Amniotic stem cell (primary cell): ENCODE data around the gene GCNT2.
"Not testable (repeated sequence)": the region's sequence is repeated elsewhere in the genome, so short reads cannot be mapped to it uniquely, and the experiment has no call there.

Experiments
- DNase-seq: peaks from one replicate; lab custom pipeline; 2025; lab: John Stamatoyannopoulos, UW

Gene GCNT2

GRCh38 chr6:10612161-10612560 is 91.0 kb downstream of the GCNT2 start:
- no peak for DNase-seq

- DNase-seq: no peak
These were observed 91.9 kb downstream of the GCNT2 start for GRCh38 chr6:10613077-10613476.

GRCh38 chr6:10613723-10614122 is 92.6 kb downstream of the GCNT2 start:
- no peak for DNase-seq

GRCh38 chr6:10615675-10616074 is 94.5 kb downstream of the GCNT2 start:
- no peak for DNase-seq

- not testable (repeated sequence) for DNase-seq
These were observed 95.1 kb downstream of the GCNT2 start for GRCh38 chr6:10616266-10616665.

- no peak for DNase-seq
These were observed 96.0 kb downstream of the GCNT2 start for GRCh38 chr6:10617008-10617696.

- no peak for DNase-seq
These were observed 97.3 kb downstream of the GCNT2 start for GRCh38 chr6:10618409-10618808.

GRCh38 chr6:10621213-10621612 is 100.1 kb downstream of the GCNT2 start:
- no peak for DNase-seq

GRCh38 chr6:10621847-10622246 is 100.7 kb downstream of the GCNT2 start:
- DNase-seq: no peak

- DNase-seq: no peak
These were observed 103.7 kb downstream of the GCNT2 start for GRCh38 chr6:10624836-10625235.

GRCh38 chr6:10626154-10626741 is 105.1 kb downstream of the GCNT2 start:
- DNase-seq: no peak

- no peak for DNase-seq
These were observed 106.6 kb downstream of the GCNT2 start for GRCh38 chr6:10627800-10628199.

GRCh38 chr6:10630178-10630577 is 109.0 kb downstream of the GCNT2 start:
- DNase-seq: no peak

GRCh38 chr6:10633216-10633615 is 112.1 kb downstream of the GCNT2 start:
- DNase-seq: no peak

- no peak for DNase-seq
These were observed 119.3 kb downstream of the GCNT2 start for GRCh38 chr6:10640412-10640811.

GRCh38 chr6:10641528-10641927 is 120.4 kb downstream of the GCNT2 start:
- DNase-seq: no peak

GRCh38 chr6:10643201-10643651 is 122.1 kb downstream of the GCNT2 start:
- DNase-seq: no peak

- DNase-seq: no peak
These were observed 123.1 kb downstream of the GCNT2 start for GRCh38 chr6:10644225-10644624.

- no peak for DNase-seq
These were observed 134.4 kb downstream of the GCNT2 start for GRCh38 chr6:10655508-10656055.

GRCh38 chr6:10658910-10659698 is 138.0 kb downstream of the GCNT2 start:
- no peak for DNase-seq

- no peak for DNase-seq
These were observed 138.7 kb downstream of the GCNT2 start for GRCh38 chr6:10659699-10660348.
